GM19023 (cell line): ENCODE results near the gene UBR2.
"Not testable (repeated sequence)": the region's sequence is repeated elsewhere in the genome, so short reads cannot be mapped to it uniquely, and the experiment has no call there.

Experiments
- ATAC-seq: cut with Tn5 transposase; IDR thresholded peaks from one replicate; pipeline ENCODE4 v1.9.1; 2021; ENCODE audit warnings: mild to moderate bottlenecking, moderate library complexity; ENCODE audit not compliant: unreplicated experiment

The UBR2 gene

DNA sequence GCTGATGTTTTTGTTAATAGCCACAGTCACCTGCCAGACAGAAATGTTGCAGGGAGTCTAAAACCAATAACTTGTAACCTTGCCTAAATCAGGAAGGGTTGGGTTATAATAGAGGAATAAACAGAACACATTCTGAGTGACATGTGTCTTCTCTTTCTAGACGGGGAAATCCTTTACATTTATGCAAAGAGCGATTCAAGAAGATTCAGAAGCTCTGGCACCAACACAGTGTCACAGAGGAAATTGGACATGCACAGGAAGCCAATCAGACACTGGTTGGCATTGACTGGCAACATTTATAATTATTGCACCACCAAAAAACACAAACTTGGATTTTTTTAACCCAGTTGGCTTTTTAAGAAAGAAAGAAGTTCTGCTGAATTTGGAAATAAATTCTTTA is 127.0 kb downstream of the UBR2 start:
- ATAC-seq, result no peak

DNA sequence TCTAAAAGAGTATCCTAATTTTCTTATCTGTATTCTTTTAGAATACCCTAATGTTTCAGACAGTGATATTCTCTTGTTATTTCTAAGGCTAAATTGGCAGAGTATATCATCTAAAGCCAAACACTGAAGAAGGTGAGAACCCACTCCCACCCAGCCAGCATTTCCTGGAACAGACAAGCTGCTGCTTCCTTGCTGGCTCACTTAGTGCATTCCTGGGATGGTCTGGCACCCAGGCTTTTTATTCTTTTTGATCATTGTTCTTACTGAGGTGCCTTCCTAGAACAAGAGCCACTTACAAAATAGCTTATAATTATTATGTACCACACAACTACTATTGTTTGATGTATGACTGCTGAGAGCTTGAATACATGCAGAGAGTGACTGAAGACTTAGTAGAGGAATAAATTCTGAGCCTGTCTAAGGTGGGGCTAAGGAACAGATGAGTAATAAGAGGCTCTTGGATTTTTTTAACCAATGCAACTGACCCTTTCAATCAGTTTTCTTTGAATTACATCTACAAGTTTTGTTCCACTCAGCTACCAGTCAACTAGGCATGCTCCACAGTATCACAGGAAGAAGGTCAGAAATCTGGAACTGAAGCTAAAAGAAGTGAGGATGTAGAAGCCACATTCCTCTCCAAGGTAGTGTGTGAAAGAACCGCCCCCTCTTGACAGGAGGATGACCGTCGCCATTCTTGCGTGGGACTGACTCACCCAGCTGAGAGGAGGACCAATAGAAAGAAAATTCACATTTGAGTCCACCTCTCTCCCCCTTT is 128.5 kb downstream of the UBR2 start:
- no peak for ATAC-seq

DNA sequence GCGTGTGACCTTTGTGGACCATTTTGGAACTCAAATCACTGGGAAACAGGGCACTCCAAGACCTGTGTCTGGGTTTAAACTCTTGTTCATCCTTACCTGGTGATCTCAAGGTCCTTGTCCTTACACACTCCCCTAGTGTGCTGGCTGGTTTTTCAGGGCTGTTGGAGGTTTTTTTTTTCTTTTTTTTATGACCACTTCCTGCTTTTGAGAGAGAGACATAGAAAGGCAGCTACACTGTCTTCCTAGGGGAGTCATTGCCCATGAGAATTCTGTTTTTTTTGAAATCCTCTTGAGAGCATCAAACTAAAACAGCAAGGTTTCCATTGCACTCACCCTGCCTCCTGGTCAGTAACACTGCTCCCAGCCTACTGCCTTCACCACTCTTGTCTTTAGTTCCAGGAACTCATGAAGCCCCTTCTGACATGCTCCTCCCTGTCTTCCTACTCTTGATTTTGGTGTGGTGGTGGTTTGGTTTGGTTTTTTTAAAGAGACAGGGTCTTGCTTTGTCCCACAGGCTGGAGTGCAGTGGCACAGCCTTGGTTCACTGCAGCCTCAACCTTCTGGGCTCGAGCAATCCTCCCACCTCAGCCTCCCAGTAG is 130.0 kb downstream of the UBR2 start:
- ATAC-seq, result no peak

DNA sequence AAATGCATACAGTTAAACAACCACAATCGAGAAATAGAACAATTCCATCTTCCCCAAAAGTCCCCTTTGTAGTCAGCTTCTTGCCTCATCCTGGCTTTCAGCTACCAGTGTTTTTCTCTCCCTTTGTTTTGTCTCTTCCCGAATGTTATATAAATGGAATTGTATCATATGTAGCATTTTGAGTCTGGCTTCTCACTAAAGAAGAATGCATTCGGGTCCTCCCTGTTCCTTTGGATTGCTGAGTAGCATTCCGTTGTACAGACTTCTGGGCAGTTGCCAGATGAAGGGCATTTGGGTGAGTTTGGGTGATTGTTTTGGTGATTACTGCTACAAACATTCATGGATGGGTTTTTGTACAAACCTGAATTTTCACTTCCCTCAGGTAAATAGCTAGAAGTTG is 130.8 kb downstream of the UBR2 start:
- no peak for ATAC-seq

DNA sequence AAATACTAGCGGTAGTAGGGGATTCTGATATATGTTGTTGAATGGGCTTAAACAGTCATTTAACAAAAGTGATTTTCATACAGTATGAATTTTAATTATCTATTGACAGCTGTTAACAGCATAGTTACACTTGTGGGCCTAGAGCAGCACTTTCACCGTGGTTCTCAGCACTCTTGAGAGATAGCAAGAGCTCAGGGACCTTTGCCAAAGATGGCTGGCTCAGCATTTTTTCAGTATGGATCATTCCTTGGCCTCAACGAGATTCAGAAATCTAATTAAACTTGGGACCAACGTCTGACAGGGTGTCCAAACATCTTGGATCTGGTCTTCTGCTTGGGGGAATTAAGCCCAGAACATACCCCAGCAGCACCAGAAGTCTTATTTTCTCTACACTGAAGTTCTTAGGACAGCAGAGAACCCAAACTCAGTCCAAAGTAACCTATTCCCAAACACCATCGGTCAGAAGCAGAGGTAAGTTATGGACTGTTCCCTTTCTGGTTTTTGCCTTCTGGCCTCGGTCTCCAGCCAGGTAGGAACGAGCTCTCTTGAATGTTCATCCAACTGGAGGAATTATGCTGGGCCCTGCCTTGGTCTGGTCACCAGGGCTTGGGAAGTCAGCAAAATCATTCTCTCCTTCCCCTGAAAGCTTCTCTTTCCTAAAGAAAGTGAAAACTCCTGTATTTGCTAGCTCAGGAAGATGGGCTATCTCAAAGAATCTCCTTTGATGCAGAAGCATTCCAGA is 132.9 kb downstream of the UBR2 start:
- no peak for ATAC-seq

DNA sequence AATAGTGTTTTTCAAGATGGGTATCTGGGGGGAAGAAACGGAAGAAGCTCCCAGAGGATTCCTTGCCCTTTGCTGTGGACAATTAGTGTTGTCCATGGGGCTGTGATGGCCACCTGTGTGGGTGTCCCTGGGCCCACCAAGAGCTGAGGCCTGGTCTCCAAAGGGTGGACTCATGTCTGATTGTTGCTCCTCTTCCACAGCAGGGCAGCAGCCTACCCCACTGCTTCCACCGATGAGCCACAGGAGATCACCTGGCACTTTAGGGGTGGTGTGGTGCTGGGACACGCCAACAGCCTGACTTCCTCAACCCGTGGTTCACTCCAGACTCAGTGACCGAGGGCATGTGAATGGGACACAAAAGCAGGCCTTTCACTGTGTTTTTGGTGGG is 133.4 kb downstream of the UBR2 start:
- ATAC-seq, result no peak

DNA sequence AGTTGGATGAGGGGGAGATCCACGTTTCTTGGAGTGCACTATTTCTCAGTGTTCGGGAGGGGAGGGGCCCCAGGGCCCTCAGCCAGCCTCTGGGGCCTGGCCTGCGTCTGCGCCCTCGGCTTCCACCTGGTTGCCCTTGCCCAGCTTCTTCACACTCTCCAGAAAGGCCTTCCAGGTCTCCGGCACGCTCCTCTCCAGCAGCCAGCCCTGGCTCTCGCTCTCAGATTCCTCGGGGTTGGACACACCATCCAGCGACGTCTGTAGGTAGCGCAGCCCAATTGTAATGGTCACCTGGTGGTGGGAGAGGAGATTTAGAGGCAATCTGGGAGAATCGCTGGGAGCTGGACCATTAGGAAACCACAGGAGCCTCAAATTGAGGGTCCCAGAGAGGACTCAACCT is 134.4 kb downstream of the UBR2 start:
- no peak for ATAC-seq

DNA sequence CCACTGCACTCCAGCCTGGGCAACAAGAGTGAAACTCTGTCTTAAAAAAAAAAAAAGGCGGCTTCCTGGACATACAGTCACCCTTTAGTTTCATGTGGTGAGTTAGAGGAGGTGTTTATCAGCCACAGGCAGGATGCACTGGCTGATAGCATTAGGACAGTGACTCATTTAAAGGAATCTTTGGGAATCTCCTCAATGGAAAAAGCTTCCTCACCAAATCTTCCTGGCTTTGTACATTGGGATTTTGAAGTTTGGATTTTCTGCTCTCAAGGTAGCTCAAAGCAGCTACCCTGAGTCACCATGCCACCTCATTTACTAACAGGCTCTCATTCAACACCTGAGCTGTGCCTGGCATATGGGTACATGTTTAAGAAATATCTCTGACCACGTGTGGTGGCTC is 138.4 kb downstream of the UBR2 start:
- no peak for ATAC-seq

DNA sequence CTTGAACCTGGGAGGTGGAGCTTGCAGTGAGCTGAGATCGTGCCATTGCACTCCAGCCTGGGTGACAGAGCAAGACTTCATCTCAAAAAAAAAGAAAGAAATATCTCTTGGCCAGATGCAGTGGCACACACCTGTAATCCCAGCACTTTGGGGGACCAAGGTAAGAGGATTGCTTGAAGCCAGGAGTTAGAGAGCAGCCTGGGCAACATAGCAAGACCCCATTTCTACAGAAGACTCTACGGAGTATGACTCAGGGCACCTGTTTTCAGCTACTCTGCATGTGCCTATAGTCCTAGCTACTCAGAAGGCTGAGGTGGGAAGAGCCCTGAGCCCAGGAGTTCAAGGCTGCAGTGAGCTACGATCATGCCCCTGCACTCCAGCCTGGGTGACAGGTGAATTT is 139.0 kb downstream of the UBR2 start:
- ATAC-seq, result not testable (repeated sequence)

DNA sequence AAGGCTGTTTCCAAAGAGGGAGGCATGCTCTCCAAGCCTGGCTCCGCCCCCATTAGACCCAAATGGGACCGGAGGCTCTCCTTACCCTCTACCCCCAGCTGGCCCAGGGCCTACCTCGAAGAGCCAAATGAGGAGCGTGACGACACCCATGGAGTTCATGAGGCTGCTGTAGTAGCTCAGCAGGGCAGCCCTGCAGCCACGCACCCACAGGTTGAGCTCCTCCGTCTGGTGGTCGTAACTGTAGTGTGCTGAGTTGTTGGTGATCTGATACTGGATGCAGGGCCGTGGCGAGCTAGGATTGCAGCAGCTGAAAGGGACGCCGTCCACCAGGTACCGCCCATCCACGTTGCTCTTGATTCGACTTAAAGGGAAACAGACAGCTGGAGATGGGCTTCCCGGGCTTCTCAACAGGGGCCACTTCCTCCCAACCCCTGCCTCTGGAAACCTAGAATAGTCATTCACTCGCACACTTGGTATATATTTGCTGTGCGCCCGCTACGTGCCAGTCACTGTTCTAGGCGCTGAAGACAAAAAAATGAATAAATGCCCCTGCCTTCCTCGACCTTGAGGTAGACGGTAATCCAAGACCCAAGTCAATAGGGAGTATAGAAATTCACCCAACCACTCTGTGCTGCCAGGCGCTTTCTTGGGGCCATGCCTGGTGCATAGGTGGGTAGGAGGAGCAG is 140.6 kb downstream of the UBR2 start:
- ATAC-seq, result no peak

DNA sequence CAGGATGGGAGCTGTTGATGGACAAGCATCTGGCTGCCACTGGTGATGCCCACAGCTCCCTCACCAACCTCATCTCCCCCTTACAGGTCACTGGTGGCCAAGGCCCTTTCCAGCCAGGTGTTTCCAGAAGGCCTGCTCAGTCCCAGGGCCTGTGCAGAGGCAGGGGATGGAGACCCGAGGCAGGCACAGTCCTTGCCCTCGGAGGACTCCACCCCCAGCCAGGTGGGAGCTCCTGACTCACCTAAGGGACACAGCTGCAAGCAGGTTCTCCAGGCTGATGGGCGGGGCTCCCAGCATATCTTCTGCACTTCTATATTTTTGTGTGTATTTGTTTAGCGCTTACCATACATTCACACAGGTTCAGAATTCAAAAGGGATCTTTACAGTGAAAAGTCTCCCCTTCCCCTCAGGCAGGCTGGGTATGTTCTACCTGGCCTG is 141.1 kb downstream of the UBR2 start:
- no peak for ATAC-seq

DNA sequence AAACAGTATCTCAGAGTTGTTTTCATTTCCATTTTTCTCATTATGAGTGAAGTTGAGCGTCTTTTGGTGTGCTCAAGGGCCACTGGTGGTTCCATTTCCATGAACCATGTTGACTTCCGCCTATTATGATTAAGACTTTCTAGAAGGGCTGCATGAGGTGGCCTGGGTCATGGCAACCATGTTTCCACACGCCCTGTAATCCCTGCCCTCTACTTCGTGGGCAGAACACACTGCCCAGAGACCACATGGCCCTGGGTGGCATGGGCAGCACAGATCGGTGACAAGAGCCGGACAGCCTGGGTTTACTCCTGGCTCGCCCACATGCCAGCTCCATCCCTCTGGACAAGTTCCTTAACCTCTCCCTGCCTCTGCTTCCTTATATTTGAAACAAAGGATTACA is 143.8 kb downstream of the UBR2 start:
- no peak for ATAC-seq

DNA sequence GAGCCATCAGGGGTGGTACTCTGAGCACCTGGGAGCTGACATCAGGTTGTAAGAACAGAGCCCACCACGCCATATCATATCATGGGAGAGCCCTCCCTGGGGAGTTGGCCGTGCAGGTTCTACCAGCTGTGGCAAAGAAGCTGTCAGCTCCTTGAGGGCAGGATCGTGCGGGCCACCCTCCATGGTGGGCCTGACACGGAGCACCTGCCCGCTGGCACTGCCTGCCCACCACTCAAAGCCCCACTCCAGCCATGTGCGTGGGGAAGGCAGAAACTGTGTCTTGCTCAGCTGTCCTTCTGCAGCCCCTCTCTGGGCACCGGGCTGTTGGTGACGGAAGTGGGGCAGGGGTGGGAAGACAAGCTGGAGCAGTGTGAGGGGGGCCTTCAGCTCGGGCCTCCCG is 144.3 kb downstream of the UBR2 start:
- ATAC-seq, result no peak

DNA sequence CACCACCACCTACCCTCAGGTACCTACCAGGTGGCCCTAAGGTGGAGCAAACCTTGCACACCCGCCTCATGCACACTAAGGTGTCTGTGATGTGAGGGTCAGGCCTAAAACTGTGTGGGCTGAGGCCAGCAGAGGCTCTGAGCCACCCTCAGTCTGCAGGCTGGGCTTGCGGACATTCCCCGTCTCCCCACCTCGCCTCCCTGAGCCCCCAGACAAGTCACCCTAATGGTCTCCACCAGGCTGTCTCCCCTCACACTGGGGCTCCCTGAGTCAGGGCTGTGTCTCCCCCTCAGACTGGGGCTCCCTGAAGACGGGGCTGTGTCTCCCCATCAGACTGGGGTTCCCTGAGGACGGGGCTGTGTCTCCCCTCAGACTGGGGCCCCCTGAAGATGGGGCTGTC is 146.0 kb downstream of the UBR2 start:
- ATAC-seq, result no peak

DNA sequence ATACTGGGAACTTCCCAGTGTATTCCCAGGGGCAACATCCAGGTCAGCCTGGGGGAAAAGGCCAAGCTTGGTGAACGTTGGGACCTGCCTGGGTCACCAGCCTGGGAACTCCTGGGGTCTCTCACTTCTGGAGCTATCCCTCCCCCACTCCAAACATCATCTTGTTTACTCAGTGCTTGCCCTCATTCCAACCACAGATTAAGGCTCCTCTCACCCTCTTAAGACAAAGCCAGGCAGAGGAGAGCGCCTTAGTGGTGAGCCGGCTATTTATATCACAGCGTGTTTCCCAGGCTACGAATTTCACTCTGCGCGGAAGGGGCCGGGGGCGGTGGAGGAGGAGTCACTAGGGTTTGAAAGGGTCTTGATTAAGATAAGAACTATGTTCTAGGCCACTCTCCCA is 146.5 kb downstream of the UBR2 start:
- ATAC-seq, result no peak

DNA sequence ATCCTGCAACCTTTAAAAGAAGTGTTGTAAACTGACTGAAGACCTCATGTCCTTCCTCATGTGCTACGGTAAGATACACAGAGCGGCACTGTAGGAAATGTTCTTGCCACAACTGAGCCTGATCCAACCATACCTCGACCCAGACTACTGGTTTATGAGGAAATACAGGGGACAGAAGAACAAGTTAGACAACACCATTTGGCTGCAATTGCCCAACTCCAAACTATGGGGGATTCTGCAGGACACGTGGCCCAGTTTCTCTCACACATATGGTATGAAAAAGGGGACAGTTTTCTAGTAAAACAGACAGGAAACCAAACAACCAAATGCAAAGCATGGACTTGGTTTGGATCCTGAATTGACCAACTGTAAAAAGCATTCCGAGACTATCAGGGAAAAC is 148.1 kb downstream of the UBR2 start:
- no peak for ATAC-seq

DNA sequence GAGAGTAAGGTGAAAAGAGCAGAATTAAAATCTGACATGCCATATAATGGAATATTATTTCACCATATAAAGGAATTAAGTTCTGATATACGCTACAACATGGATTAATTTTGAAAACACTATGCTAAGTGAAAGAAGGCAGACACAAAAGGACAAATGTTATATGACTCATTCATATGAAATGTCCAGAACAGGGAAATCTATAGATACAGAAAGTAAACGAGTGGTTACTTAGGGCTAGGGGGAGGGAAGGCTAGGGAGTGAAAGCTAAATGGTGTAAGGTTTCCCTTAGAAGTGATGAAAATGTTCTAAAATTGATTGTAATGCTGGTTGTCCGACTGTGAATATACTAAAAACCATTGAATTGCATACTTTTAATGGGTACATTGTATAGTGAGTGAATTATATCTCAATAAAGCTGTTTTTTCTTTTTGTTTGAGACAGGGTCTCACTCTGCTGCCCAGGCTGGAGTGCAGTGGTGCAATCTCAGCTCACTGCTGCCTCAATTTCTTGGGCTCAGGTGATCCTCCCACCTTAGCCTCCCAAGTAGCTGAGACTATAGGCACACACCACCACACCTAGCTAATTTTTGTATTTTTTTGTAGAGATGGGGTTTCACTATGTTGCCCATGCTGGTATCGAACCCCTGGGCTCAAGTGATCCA is 150.4 kb downstream of the UBR2 start:
- ATAC-seq, result no peak

DNA sequence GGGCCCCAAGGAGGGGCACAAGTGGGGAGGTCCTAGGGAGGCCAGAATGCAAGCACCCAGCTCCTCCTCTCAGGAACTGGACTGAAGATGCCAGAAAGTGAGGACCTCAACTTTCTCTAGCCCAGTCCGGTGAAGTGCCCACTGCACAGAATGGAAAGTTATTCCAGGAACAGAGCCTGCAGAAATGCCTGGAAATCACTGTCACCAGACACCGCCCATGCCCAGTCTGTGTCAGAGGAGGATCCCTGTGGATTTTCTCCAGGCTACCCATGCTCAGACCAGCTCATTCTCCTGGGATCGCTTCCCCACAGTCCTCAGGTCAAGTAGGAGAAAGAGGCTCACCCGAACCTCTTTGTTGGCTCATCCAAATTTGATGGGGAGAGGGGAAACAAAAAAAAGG is 152.0 kb downstream of the UBR2 start:
- no peak for ATAC-seq

DNA sequence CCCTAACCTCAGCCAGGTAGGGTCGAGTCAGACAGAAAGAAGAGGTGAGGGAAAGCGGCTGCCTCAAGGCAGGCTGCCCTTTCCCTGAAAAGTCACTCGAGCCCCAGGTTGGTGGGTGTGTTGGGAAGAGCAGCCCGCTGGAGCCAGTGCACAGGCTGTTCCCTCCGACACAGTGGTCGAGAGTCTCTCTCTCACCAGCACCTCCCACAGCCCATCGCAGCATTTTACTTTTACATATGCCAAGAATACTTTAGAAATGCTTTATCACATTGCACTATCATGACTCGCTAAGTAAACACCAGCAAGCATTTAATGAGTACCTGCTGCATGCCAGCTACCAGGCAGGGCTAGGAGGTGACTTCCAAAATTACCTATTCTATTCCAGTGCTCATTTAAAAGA is 156.9 kb downstream of the UBR2 start:
- no peak for ATAC-seq

DNA sequence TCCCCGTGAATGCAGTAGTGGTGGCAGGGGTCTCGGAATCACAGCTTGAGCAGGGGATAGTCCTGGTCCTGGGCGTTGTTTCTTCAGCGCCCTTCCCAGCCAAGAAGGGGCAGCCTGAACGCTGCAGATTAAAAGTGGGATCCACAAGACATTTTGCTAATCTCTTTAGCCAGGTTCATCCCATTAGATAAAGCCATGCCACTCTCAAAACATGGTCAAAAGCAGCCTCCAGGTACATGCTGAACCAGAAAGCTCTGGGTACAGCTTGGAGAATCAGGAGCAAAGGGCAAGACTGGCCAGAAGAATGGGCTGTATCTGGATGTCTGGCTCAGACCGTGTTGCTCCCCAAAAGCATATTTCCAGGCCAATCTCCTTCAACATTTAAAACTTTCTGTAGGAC is 158.7 kb downstream of the UBR2 start, which contains the start of gene PRPH2:
TSS of gene PRPH2 (minus strand) at position 101 of the 400 bp plus-strand sequence. CDS start 263 bp downstream, outside the sequence.
- ATAC-seq, result no peak

DNA sequence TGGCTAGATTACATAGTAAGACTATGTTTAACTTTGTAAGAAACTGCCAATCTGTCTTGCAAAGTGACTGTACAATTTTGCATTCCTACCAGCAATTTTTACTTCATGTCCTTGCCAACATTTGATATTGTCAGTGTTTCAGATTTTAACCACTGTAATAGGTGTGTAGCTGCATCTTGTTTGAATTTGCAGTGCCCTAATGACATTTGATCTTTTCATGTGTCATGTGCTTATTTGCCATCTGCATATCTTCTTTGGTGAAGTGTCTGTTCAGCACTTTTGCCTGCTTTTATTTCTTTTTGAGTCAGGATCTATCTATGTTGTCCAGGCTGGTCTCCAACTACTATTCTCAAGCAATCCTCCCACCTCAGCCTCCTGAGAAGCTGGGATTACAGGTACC is 161.0 kb downstream of the UBR2 start:
- no peak for ATAC-seq
